Heart left ventricle (tissue), 16 donors: ENCODE measurements around the gene C20orf204. TPM values are rescaled to one million over a fixed set of nuclear protein-coding genes. Genes with fewer than 3 reads are reported as not detected.

Experiments used
- ATAC-seq, 4 donors: fragments of 200-7000 bp; cut with Tn5 transposase; one replicate each; pipeline ENCODE4 v1.9.1; 2020 to 2022; ENCODE audit warnings: moderate library complexity in 4 of 4, mild to moderate bottlenecking in 3 of 4, moderate number of reproducible peaks in 1 of 4
- DNase-seq, 5 donors: peaks; one replicate each; pipeline ENCODE4 v3.0.0-alpha.2; 2020
- H3K27ac ChIP-seq, 12 donors: fragments of 200-600 bp; sonication (generic) in 4 of 12; one replicate each; pipeline versions ENCODE4 v1.5.0 to v1.8.0; 2016 to 2022; ENCODE audit warnings: mild to moderate bottlenecking in 2 of 12
- H3K27me3 ChIP-seq, 9 donors: fragments of 200-600 bp; sonication (generic) in 2 of 9; one replicate each; pipeline versions ENCODE4 v1.5.1 to v1.8.0; 2016 to 2022; ENCODE audit warnings: mild to moderate bottlenecking in 3 of 9
- H3K36me3 ChIP-seq, 9 donors: fragments of 200-600 bp; sonication (generic) in 2 of 9; one replicate each; pipeline versions ENCODE4 v1.5.0 to v1.8.0; 2018 to 2022; ENCODE audit warnings: mild to moderate bottlenecking in 2 of 9
- H3K4me1 ChIP-seq, 12 donors: fragments of 200-600 bp; sonication (generic) in 4 of 12; one replicate each; pipeline versions ENCODE4 v1.5.0 to v1.8.0; 2016 to 2022; ENCODE audit warnings: mild to moderate bottlenecking in 3 of 12
- H3K4me3 ChIP-seq, 12 donors: fragments of 200-600 bp; sonication (generic) in 4 of 12; one replicate each; pipeline versions ENCODE4 v1.5.0 to v1.8.0; 2017 to 2022; ENCODE audit warnings: mild to moderate bottlenecking in 9 of 12, moderate library complexity in 4 of 12
- H3K9me3 ChIP-seq, 12 donors: fragments of 200-600 bp; sonication (generic) in 4 of 12; one replicate each; pipeline versions ENCODE4 v1.5.0 to v1.8.0; 2016 to 2022; ENCODE audit warnings: mild to moderate bottlenecking in 1 of 12
- POLR2A ChIP-seq, 2 donors: fragments of 450-650 bp; IDR thresholded peaks; one replicate each; pipeline ENCODE4 v1.6.1; 2017; ENCODE audit warnings: antibody characterized with exemption in 2 of 2, mild to moderate bottlenecking in 2 of 2, moderate library complexity in 2 of 2
- WGBS, 4 donors: extraction: QIAGEN DNeasy Blood & Tissue Kit in 2 of 4; methylation state at CpG; one replicate each; pipeline versions ENCODE4 v1.1.5 to v1.1.7; 2013 to 2018; 5-methylcytosine and 5-hydroxymethylcytosine counted together
- intact Hi-C, 10 donors: fragments of 100-400 bp; cut with DNase I; formaldehyde crosslinking; loops; one replicate each; pipeline versions ENCODE4 v1.11.1 to v1.14.2; 2022
- polyA plus RNA-seq, 2 donors: library from polyadenylated mRNA; stranded (reverse); fragments of 200-250 nt; gene quantifications; one replicate each; pipeline ENCODE4 v1.2.3, GENCODE V29; 2013
- total RNA-seq, 9 donors: library from RNA; depleted of rRNA in 2 of 9; stranded (reverse); fragments of >200 nt in 2 of 9; fragmentation: NEBNext Ultra II Directional in 3 of 9; extraction: Animal tissue kit (Norgen Biotek cat#: 25700) in 3 of 9; gene quantifications; one replicate each; pipeline versions ENCODE4 v1.1.0 to v1.2.4, GENCODE V29; 2016 to 2023
- TF ChIP-seq, protein P1 (sequence below), 12 donors: fragments of 200-600 bp; sonication (generic) in 4 of 12; IDR thresholded peaks; one replicate each; pipeline versions ENCODE4 v1.5.0 to v1.8.0; 2018 to 2022; ENCODE audit warnings: antibody characterized with exemption in 12 of 12, mild to moderate bottlenecking in 5 of 12
- donor health status: ischemic (EF 13 %, LVEDD 7.1; RV severe dilation, severe dysfunction).
- donor health status: healthy with polysubstance abuse.
- donor health status: DM: no; HTN: yes; CAD: no.
- donor health status: DM: no; HTN: no; CAD: no.
- donor health status: ischemic (EF 25% LVEDD 6.9; RV normal size, moderate dysfunction).
- donor health status: ischemic (EF 25% LVEDD 5.7; RV mildly dilated, moderate dysfunction).
- donor health status: healthy.
- donor health status: DM: yes; HTN: yes; CAD: no.
- donor health status: ischemic (EF 35%, LVEDD 5.7; RV mildly dilated, moderate dysfunction).
- donor health status: nonischemic (EF 11% LVEDD 7.7; RV severe dilation, severe dysfunction).
- donor health status: DM: yes; HTN: yes; CAD: no.
- donor health status: PGD.
- donor health status: ischemic (EF 29% LVEDD 5.4; RV normal size, mild dysfunction).
- donor health status: nonischemic (EF 23%, LVEDD 6.1; RV moderate dilation, normal function).

C20orf204 gene
- total and polyA plus RNA-seq, 11 donors, result 0.16 to 1.2 (median 0.42) TPM

GRCh38 chr20:64003960-64004725 lies 31.8 kb upstream of the C20orf204 start:
- Histone ChIP-seq H3K36me3 (peaks cover 0 to 97% (median 90%) of the 10 kb centered on the region in 9 donors), H3K4me3 (no peak overlapping the region), H3K9me3 (peaks cover 0 to 4% (median 0%) of the 10 kb centered on the region in 12 donors), H3K27ac (peak overlapping the region in 1 of 12 donors; percentile 14), H3K27me3 (no peaks in the 10 kb centered on the region), H3K4me1 (peaks cover 0 to 19% (median 0%) of the 10 kb centered on the region in 12 donors)
- no peak for TF ChIP-seq POLR2A (IDR thresholded peaks at IDR 0.05)
- TF ChIP-seq, protein P1, sequence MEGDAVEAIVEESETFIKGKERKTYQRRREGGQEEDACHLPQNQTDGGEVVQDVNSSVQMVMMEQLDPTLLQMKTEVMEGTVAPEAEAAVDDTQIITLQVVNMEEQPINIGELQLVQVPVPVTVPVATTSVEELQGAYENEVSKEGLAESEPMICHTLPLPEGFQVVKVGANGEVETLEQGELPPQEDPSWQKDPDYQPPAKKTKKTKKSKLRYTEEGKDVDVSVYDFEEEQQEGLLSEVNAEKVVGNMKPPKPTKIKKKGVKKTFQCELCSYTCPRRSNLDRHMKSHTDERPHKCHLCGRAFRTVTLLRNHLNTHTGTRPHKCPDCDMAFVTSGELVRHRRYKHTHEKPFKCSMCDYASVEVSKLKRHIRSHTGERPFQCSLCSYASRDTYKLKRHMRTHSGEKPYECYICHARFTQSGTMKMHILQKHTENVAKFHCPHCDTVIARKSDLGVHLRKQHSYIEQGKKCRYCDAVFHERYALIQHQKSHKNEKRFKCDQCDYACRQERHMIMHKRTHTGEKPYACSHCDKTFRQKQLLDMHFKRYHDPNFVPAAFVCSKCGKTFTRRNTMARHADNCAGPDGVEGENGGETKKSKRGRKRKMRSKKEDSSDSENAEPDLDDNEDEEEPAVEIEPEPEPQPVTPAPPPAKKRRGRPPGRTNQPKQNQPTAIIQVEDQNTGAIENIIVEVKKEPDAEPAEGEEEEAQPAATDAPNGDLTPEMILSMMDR (IDR thresholded peaks at IDR 0.05), result no peak
- intact Hi-C loops, result loop anchor here in 1 of 10 donors (10.0 kb wide), 1 partner anchor 121 kb away; no protein-coding TSS in a partner anchor
- WGBS, 4 donors, result 66 to 86% (median 80%) methylated on average over 5 to 7 of the region's 7 CpGs
- no peak for DNase-seq
- ATAC-seq, result no peak

DNA sequence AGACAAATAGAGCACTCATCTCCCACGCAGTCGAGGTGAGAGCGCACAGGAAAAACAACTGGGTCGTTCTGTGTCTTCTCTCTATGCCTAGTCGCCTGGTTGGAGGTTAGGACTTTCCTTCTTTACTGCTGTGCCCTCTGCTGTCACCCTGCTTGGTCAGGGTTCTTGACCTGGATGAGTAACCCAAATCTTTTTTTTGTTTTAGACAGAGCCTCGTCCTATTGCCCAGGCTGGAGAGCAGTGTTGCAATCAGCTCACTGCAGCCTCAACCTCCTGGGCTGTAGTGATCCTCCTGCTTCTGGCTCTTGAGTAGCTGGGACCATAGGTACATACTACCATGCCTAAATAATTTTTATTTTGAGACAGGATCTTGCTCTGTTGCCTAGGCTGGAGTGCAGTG lies 30.6 kb upstream of the C20orf204 start:
- TF ChIP-seq POLR2A (IDR thresholded peaks at IDR 0.05), result no peak
- TF ChIP-seq, protein P1 (IDR thresholded peaks at IDR 0.05), result no peak
- H3K4me3 ChIP-seq, result no peak overlapping the region
- intact Hi-C loops, result loop anchor here in 1 of 10 donors (10.0 kb wide), 1 partner anchor 119 kb away; no protein-coding TSS in a partner anchor
- ATAC-seq (no peak), DNase-seq (no peak)
- H3K36me3 ChIP-seq, result peaks cover 0 to 97% (median 89%) of the 10 kb centered on the region in 9 donors
- H3K27me3 ChIP-seq, result no peaks in the 10 kb centered on the region
- peaks cover 0 to 19% (median 0%) of the 10 kb centered on the region in 12 donors for H3K4me1 ChIP-seq
- peak overlapping the region in 1 of 12 donors; percentile 14 for H3K27ac ChIP-seq
- WGBS, 4 donors, result 76 to 88% (median 82%) methylated on average over 6 of the region's 6 CpGs
- H3K9me3 ChIP-seq, result peaks cover 0 to 4% (median 0%) of the 10 kb centered on the region in 12 donors

DNA sequence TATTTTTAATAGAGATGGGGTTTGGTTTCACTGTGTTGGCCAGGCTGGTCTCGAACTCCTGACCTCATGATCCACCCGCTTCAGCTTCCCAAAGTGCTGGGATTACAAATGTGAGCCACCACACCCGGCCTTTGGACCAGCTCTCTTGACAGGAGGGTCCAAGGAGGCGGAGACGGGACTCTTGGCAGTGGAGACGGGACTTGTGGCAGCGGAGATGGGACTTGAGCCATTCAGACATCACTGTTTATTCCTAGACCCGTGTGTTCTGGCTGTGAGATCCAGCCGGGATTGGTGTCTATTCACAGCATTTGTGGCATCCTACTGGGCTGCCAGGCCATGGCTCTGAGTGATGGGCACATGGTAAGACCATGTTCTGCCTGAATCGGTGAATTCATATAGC lies 29.5 kb upstream of the C20orf204 start:
- TF ChIP-seq, protein P1 (IDR thresholded peaks at IDR 0.05), result no peak
- TF ChIP-seq POLR2A (IDR thresholded peaks at IDR 0.05), result no peak
- Histone ChIP-seq H3K4me1 (peaks cover 0 to 19% (median 0%) of the 10 kb centered on the region in 12 donors), H3K27ac (no peak overlapping the region), H3K36me3 (peaks cover 3 to 97% (median 89%) of the 10 kb centered on the region in 9 donors), H3K4me3 (no peak overlapping the region), H3K27me3 (no peaks in the 10 kb centered on the region), H3K9me3 (peaks cover 0 to 4% (median 0%) of the 10 kb centered on the region in 12 donors)
- ATAC-seq (no peak), DNase-seq (no peak)
- WGBS, 4 donors, result 75 to 88% (median 85%) methylated on average over 10 of the region's 10 CpGs
- intact Hi-C loops, result loop anchor here in 1 of 10 donors (10.0 kb wide), 1 partner anchor 118 kb away; no protein-coding TSS in a partner anchor

GRCh38 chr20:64006902-64007301 lies 29.1 kb upstream of the C20orf204 start:
- H3K27ac ChIP-seq, result no peak overlapping the region
- H3K27me3 ChIP-seq, result no peaks in the 10 kb centered on the region
- no peak for ATAC-seq
- H3K36me3 ChIP-seq, result peaks cover 3 to 95% (median 88%) of the 10 kb centered on the region in 9 donors
- intact Hi-C loops, result loop anchor here in 1 of 10 donors (10.0 kb wide), 1 partner anchor 118 kb away; no protein-coding TSS in a partner anchor
- no peak for TF ChIP-seq POLR2A (IDR thresholded peaks at IDR 0.05)
- TF ChIP-seq, protein P1 (IDR thresholded peaks at IDR 0.05), result no peak
- peaks cover 0 to 19% (median 0%) of the 10 kb centered on the region in 12 donors for H3K4me1 ChIP-seq
- WGBS, 4 donors, result 91 to 100% (median 92%) methylated on average over 3 of the region's 3 CpGs
- H3K9me3 ChIP-seq, result peaks cover 0 to 4% (median 0%) of the 10 kb centered on the region in 12 donors
- no peak overlapping the region for H3K4me3 ChIP-seq
- peak in 1 of 5 donors; percentile 29 for DNase-seq
